Hepatocyte (in vitro differentiated cells): ENCODE data around the gene HHLA2. TPM values are rescaled to one million over a fixed set of nuclear protein-coding genes. Genes with fewer than 3 reads are reported as not detected.

ENCODE experiments used
- DNase-seq: peaks from one replicate; pipeline ENCODE4 v3.0.0-alpha.2; 2016; ENCODE audit warnings: low spot score
- H2AFZ ChIP-seq: fragments of 200-600 bp; sonication (generic); 2 replicates; pipeline ENCODE4 v1.6.0; 2016; ENCODE audit warnings: antibody characterized with exemption, mild to moderate bottlenecking
- H3K27ac ChIP-seq: fragments of 200-600 bp; sonication (generic); 2 replicates; pipeline ENCODE4 v1.5.1; 2016; ENCODE audit warnings: mild to moderate bottlenecking
- H3K27me3 ChIP-seq: fragments of 200-600 bp; sonication (generic); 2 replicates; pipeline ENCODE4 v1.6.1; 2016
- H3K36me3 ChIP-seq: fragments of 200-600 bp; sonication (generic); replicated peaks from 2 replicates; pipeline ENCODE4 v1.5.1; 2016; ENCODE audit warnings: low read depth; ENCODE audit not compliant: insufficient read depth
- H3K4me1 ChIP-seq: fragments of 200-600 bp; sonication (generic); 2 replicates; pipeline ENCODE4 v1.5.1; 2016; ENCODE audit warnings: mild to moderate bottlenecking, moderate library complexity; ENCODE audit not compliant: insufficient read depth
- H3K4me2 ChIP-seq: fragments of 200-600 bp; sonication (generic); 2 replicates; pipeline ENCODE4 v1.6.0; 2016
- H3K4me3 ChIP-seq: fragments of 200-600 bp; sonication (generic); 2 replicates; pipeline ENCODE4 v1.5.1; 2016; ENCODE audit warnings: mild to moderate bottlenecking
- H3K79me2 ChIP-seq: fragments of 200-600 bp; sonication (generic); 2 replicates; pipeline ENCODE4 v1.6.0; 2017; ENCODE audit warnings: mild to moderate bottlenecking
- H3K9me2 ChIP-seq: fragments of 200-600 bp; sonication (generic); replicated peaks from 2 replicates; pipeline ENCODE4 v1.6.0; 2017; ENCODE audit warnings: mild to moderate bottlenecking; ENCODE audit not compliant: insufficient read depth
- H3K9me3 ChIP-seq: fragments of 200-600 bp; sonication (generic); 2 replicates; pipeline ENCODE4 v1.5.1; 2016; ENCODE audit warnings: low read depth, mild to moderate bottlenecking
- H4K20me1 ChIP-seq: fragments of 200-600 bp; sonication (generic); 2 replicates; pipeline ENCODE4 v1.6.0; 2016; ENCODE audit warnings: mild to moderate bottlenecking; ENCODE audit not compliant: insufficient read depth, poor library complexity, severe bottlenecking
- CTCF ChIP-seq: fragments of 200-600 bp; sonication (generic); IDR thresholded peaks from 2 replicates; pipeline ENCODE4 v1.5.1; 2016; ENCODE audit warnings: antibody characterized with exemption, mild to moderate bottlenecking; ENCODE audit not compliant: poor library complexity
- EZH2 ChIP-seq: fragments of 200-600 bp; sonication (generic); IDR thresholded peaks from 2 replicates; pipeline ENCODE4 v1.6.1; 2016; ENCODE audit warnings: antibody characterized with exemption, mild to moderate bottlenecking, borderline replicate concordance
- EZH2phosphoT487 ChIP-seq: fragments of 200-600 bp; sonication (generic); IDR thresholded peaks from one replicate; pipeline ENCODE4 v1.6.1; 2018; ENCODE audit warnings: antibody characterized with exemption, mild to moderate bottlenecking, low read depth, moderate library complexity; ENCODE audit not compliant: unreplicated experiment, severe bottlenecking
- WGBS: methylation state at CpG from one replicate; pipeline ENCODE4 v1.1.6; 2016; ENCODE audit warnings: low lambda C conversion rate; ENCODE audit errors: missing lambda C conversion rate; 5-methylcytosine and 5-hydroxymethylcytosine counted together
- polyA plus RNA-seq: library from polyadenylated mRNA; unstranded; fragments of >200 nt; fragmentation: Nextera tagmentation; extraction: Ambion mirVana; gene quantifications from 2 replicates; pipeline ENCODE4 v1.2.1, GENCODE V29; 2016
- total RNA-seq: library from RNA; depleted of rRNA; stranded (reverse); fragments of >200 nt; gene quantifications from 2 replicates; pipeline ENCODE4 v1.2.3, GENCODE V29; 2014

HHLA2 gene
- total and polyA plus RNA-seq, 2 experiments from 2014 or later, result 6.1 to 21.8 TPM

DNA sequence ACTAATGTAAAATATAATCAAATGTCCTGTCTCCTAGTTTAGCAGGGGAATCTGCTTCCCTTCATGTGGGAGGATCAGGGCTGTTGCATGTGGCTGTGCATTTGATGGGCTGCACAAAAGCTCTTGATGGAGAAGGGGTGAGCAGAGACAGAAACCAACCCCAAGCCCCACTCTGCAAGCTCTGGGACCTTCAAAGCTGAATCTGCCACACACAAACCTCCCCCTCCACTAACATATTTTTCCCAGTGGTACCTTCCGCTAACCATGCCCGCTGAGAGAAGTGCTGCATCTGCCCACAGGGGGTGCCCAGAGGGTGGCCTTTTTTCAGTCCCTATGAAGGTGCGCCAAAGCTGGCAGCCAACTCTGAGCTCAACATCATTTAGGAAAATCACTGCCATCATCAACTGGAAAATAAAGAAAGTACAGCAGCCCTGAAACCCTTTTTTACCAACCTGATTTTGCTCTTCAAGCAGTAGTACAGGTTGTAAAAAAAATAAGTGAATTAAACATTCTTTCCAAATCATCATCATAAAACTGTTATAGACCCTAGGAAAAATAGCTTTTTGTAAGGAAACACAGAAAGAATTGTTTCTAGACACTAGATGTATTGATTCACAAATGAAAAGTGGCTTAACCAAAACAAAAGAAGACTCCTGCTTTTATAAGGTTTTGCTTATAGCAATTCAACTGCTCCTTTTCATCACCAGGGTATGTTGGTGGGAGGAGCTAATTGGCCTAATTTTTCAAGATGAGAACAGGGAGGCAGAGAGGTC, 97.0 kb downstream of the HHLA2 start:
- 97% methylated on average over 2 of the region's 3 CpGs for WGBS
- Histone ChIP-seq H3K36me3 (no peaks in the 10 kb centered on the region), H3K4me2 (no peak overlapping the region), H3K9me3 (no peaks in the 10 kb centered on the region), H3K4me1 (no peaks in the 10 kb centered on the region), H2AFZ (no peak overlapping the region), H3K27me3 (no peaks in the 10 kb centered on the region), H3K79me2 (no peaks in the 10 kb centered on the region), H3K27ac (no peak overlapping the region), H3K9me2 (no peaks in the 10 kb centered on the region), H3K4me3 (no peak overlapping the region), H4K20me1 (no peaks in the 10 kb centered on the region)
- no peak for DNase-seq
- TF ChIP-seq EZH2phosphoT487, result no peak
- TF ChIP-seq CTCF, result no peak
- no peak for TF ChIP-seq EZH2

GRCh38 chr3:108394016-108394415, 97.7 kb downstream of the HHLA2 start:
- Histone ChIP-seq H3K4me3 (no peak overlapping the region), H2AFZ (no peak overlapping the region), H3K4me1 (no peaks in the 10 kb centered on the region), H3K79me2 (no peaks in the 10 kb centered on the region), H3K36me3 (no peaks in the 10 kb centered on the region), H3K27me3 (no peaks in the 10 kb centered on the region), H3K9me3 (no peaks in the 10 kb centered on the region), H3K4me2 (no peak overlapping the region), H3K27ac (no peak overlapping the region), H4K20me1 (no peaks in the 10 kb centered on the region), H3K9me2 (no peaks in the 10 kb centered on the region)
- no peak for TF ChIP-seq CTCF
- no peak for TF ChIP-seq EZH2phosphoT487
- TF ChIP-seq EZH2, result no peak
- 100% methylated on average over 2 of the region's 2 CpGs for WGBS
- no peak for DNase-seq

GRCh38 chr3:108394563-108394962, 98.2 kb downstream of the HHLA2 start:
- no peaks in the 10 kb centered on the region for H3K79me2 ChIP-seq
- H3K27me3 ChIP-seq, result no peaks in the 10 kb centered on the region
- WGBS, result 78% methylated on average over 3 of the region's 3 CpGs

More at GRCh38 chr3:108394563-108394962, 98.2 kb downstream of the HHLA2 start:
- H4K20me1 ChIP-seq, result no peaks in the 10 kb centered on the region
- H2AFZ ChIP-seq, result no peak overlapping the region
- H3K36me3 ChIP-seq, result no peaks in the 10 kb centered on the region
- H3K4me3 ChIP-seq, result no peak overlapping the region
- H3K9me2 ChIP-seq, result no peaks in the 10 kb centered on the region
- no peak overlapping the region for H3K27ac ChIP-seq
- TF ChIP-seq EZH2, result no peak
- TF ChIP-seq EZH2phosphoT487, result no peak
- TF ChIP-seq CTCF, result no peak
- no peak overlapping the region for H3K4me2 ChIP-seq
- H3K4me1 ChIP-seq, result no peaks in the 10 kb centered on the region
- DNase-seq, result no peak
- H3K9me3 ChIP-seq, result no peaks in the 10 kb centered on the region
